GM15510 (cell line): Measurements from ENCODE around the gene SCGN.

Source experiments
- POLR2A ChIP-seq: IDR thresholded peaks from 3 replicates; pipeline ENCODE4 v1.6.1; 2011; ENCODE audit warnings: borderline replicate concordance; ENCODE audit not compliant: insufficient read length; ENCODE audit errors: extremely low read depth

SCGN gene

DNA sequence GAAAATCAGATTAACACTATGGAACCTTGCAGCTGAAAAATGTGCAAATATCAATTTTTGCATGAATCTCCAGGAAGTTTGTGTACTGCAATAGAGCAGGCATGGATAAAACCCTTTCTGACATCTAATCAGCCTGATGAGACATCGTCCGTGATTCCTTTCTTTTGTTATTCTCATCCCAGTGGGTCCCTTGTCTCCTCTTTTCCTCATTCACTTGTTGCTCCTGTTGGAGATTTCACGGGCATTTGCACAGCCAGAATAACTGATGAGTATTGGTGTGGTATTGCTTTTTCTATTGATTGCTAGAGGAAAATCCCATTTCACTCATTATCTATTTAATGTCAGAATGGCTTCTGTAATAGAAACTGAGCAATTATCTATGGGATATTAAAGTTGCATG, 39.9 kb downstream of the SCGN start:
- no peak for TF ChIP-seq POLR2A

GRCh38 chr6:25692472-25692871, 40.5 kb downstream of the SCGN start:
- no peak for TF ChIP-seq POLR2A

DNA sequence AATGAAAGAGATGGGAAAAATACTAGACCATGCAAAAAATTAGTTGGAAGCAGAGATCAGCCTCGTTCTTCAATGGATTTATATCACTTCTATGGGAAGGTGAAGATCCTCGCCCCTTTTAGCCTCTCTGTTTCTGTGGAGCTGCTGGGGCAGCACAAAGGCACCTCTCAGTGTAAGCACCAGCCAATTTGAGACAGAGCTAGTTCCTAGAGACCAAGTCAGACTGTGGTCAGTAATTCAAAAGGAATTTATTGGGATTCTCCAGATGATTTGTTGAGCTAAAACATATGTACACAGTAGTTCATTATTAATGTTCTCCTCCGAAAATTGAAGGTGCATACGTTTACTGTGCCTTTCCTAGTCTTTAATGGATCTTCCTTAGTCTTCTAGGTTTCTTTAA, 42.4 kb downstream of the SCGN start:
- TF ChIP-seq POLR2A, result no peak

GRCh38 chr6:25695671-25696070, 43.7 kb downstream of the SCGN start:
- TF ChIP-seq POLR2A, result no peak

DNA sequence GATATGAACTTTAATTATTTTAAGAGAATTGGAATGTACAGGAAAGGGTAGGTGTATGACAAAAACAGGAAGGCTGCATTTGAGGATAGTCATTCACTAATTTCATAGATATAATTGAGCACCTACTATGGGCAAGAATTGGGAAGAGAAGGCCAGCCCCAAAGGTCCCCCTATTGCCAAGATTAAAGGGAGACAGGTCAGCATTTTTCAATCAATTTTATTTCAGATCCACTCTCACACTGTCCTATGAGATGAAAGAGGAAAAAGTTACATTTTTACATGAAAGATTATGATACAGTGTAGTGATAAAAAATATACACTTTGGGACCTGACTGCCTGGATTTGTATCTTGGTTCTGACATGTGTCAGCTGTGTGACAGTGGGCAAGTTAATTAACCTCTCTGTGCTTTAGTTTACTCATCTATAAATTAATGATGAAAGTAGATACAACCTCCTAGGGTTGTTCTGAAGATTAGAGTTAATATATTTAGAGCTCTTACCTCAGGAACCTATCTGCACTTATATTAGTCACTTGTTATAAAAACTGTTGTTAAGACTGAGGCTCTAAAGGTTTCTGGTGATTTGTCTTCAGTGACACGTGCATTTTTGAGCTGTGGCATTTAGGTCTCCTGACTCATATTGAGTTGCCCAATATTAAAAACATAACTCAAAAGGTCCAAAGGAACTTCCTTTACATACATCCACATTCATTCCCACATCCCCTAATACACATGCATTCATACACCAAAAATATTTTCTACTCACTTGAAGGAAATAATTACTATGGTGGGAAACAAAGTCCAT, 45.7 kb downstream of the SCGN start:
- TF ChIP-seq POLR2A, result no peak

DNA sequence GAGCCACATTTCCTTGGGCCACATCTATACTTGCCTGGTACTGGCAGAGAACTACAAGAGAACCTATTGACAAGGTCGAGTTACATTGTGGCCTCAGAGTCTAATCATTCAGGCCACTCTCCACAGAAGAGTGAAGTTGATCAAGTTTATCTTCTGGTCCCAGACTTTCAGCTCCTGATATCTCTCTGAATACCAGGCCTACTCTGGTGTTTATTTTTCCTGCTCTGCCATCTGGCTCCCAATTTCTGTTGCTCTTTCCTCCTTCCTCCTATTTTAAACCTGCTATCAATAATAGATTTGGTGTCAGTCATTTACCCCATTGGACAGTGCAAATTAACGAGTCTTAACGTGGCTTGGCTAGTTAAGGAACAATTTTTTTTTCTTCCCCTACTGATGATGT, 46.6 kb downstream of the SCGN start:
- TF ChIP-seq POLR2A, result no peak

DNA sequence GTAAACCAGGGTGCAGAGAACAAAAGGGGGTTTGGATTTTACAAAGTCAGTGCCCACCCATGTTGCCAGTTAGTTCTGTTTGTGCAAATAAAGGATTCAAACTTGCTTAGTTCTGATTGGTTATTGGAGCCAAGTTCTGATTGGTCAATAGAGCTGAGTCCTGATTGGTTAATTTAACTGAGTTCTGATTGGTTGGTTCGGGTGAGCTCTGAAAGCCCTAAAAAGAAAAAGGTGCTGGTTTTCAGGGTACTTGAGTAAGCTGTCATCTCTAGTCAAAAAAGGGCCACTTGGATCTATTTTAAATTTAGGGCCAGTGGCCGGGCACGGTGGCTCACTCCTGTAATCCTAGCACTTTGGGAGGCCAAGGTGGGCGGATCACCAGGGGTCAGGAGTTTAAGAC, 47.6 kb downstream of the SCGN start:
- TF ChIP-seq POLR2A, result no peak

DNA sequence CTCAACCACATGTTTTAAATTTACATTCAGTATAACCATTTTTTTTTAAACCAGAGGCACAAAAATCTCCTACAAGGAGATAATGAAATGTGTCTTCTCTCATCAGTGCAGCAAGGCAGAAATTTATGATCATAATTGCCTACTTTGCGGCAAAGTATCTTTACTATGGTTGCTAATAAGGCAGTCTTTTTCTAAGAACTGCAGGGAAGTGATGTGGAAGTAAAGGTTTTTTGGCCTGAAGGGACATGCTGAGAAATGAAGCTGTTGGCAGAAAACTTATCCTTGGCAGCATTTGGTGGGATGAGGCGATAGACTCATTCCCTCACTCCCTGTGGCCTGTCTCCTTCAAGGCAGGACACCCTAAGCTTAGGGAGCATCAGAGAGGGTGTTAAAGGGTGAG, 48.7 kb downstream of the SCGN start:
- TF ChIP-seq POLR2A, result no peak

DNA sequence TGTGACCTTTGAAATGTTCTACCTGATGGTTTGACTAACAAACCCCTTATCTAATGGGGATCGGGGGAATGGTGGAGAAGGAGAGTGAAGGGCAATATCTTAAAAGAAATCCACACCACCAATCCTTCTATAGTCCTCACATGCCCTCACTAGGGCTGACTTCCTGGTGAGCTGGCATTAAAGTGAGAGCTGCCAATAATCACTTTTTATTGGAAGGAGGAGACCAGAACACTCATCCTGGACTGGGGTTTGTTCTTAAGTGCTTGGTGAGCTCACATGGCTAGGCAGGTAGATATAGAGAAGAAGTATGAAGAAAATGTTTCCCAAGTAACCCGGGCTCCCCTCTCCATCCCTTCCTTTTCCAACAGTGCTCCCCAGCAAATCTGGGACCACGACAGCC, 49.8 kb downstream of the SCGN start:
- no peak for TF ChIP-seq POLR2A

- no peak for TF ChIP-seq POLR2A
These were observed 51.0 kb downstream of the SCGN start for GRCh38 chr6:25703005-25703404.

DNA sequence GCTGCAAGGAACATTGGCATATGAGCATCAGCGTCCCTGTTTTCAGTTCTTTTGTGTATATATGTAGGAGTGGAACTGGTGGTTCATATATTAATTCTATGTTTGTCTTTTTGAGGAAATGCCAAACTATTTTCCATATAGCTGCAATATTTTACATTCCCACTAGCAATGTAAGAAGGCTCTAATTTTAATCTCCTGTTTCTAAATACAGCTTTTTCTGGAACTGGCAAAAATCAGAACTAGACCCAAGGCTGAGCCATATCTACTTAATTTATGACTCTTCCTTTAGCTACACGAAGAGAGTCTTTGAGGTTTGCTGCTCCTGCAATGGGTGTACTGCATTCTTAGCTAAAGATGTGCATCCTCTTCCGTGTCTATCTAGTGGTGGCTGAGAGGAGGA, 52.0 kb downstream of the SCGN start:
- no peak for TF ChIP-seq POLR2A

DNA sequence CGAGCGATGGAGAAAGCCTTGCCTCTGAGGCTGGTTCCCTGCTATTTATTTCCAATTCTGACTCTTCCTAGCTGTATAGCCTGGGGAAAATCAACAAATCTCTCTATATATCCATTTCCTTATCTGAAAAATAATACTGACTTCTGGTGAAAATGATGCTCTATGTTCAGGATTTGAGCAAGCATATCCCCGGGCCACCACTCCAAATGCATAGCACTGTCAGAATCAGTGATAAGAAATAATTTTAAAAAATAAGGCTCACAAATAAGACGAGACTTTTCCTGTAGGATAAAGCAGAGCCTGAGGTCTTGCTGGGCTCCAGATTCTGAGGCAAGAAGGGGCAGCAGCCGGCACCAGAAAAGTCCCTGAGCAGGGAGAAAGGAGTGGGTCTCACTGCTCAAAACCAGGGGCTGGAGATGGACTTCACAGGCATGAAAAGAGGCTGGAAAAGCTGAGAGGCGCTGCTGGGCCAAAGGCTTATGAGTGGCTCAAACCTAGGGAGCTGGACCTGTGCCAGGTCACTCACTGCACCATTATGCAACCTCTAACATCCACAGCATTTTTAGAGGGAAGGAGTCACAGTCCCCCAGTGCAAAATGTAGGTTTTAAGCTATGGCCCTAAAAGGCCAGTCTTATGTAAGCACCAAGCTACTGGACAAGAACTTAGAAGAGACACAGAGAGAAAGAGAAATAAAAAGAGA, 54.4 kb downstream of the SCGN start:
- no peak for TF ChIP-seq POLR2A

- TF ChIP-seq POLR2A, result no peak
These were observed 57.7 kb downstream of the SCGN start for GRCh38 chr6:25709761-25710160.

DNA sequence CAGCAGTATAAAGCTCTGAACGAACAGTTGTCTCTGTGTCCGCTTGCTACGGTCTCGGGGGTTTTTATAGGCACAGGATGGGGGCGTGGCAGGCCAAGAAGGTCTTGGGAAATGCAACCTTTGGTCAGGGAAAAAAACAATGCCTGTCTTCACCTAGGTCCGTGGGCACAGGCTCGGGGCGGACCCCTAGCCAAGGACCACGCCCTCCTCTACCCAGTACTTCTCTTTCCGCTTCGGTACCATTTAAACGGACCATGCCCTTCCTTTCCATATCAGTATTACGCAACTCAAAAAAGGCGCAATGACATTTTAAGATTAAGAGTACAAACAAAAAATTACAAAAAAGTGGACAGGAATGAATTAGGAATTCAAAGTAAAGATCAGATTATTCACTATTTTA, 58.3 kb downstream of the SCGN start:
- no peak for TF ChIP-seq POLR2A

- TF ChIP-seq POLR2A, result no peak
These were observed 61.8 kb downstream of the SCGN start for GRCh38 chr6:25713824-25714223.

GRCh38 chr6:25714765-25715164, 62.8 kb downstream of the SCGN start:
- no peak for TF ChIP-seq POLR2A
